H1 (cell line): ENCODE results near the gene GLDC. TPM values are rescaled to one million over a fixed set of nuclear protein-coding genes. Genes with fewer than 3 reads are reported as not detected.

Experiments
- CTCF ChIA-PET: fragments of 300-600 bp; sonication (Branson Sonifier 250); formaldehyde crosslinking; loops from one replicate; lab custom pipeline; 2021; ENCODE audit not compliant: partially characterized antibody; lab: Charles Lee
- POLR2A ChIA-PET: fragments of 300-600 bp; sonication (Branson Sonifier 250); formaldehyde crosslinking; loops from one replicate; lab custom pipeline; 2021; ENCODE audit warnings: inconsistent platforms; ENCODE audit not compliant: partially characterized antibody; lab: Charles Lee
- DNase-seq, 2 experiments: peaks; one replicate each; pipeline versions ENCODE4 v3.0.0 to v3.0.0-alpha.2; 2010 to 2022; ENCODE audit warnings: low spot score in 2 of 2, low read depth in 1 of 2, mixed read lengths in 1 of 2
- FAIRE-seq: peaks from 2 replicates; lab custom pipeline; 2011; peaks lifted over from hg19 to GRCh38; lab: Jason Lieb, UNC
- H2AFZ ChIP-seq: 2 replicates; pipeline ENCODE4 v1.8.1; 2012; ENCODE audit warnings: low read length, inconsistent platforms
- H2AK5ac ChIP-seq: 2 replicates; pipeline ENCODE4 v1.6.1; 2013; ENCODE audit warnings: low read depth, low read length
- H2BK120ac ChIP-seq: replicated peaks from 2 replicates; pipeline ENCODE3; 2013; ENCODE audit warnings: low read depth, low read length, inconsistent platforms
- H2BK12ac ChIP-seq: 2 replicates; pipeline ENCODE4 v1.6.1; 2013; ENCODE audit warnings: low read depth, low read length
- H2BK15ac ChIP-seq: 2 replicates; pipeline ENCODE4 v1.6.1; 2013; ENCODE audit warnings: low read length
- H2BK20ac ChIP-seq: 2 replicates; pipeline ENCODE4 v1.6.1; 2013; ENCODE audit warnings: low read length
- H2BK5ac ChIP-seq: 2 replicates; pipeline ENCODE4 v1.6.1; 2013; ENCODE audit warnings: low read depth, low read length
- H3K14ac ChIP-seq: 2 replicates; pipeline ENCODE4 v1.6.1; 2013; ENCODE audit warnings: inconsistent platforms; ENCODE audit not compliant: insufficient read length
- H3K18ac ChIP-seq: 2 replicates; pipeline ENCODE4 v1.6.1; 2013; ENCODE audit warnings: low read length; ENCODE audit errors: extremely low read depth
- H3K23ac ChIP-seq: 2 replicates; pipeline ENCODE4 v1.6.1; 2013; ENCODE audit warnings: inconsistent platforms; ENCODE audit not compliant: insufficient read length
- H3K23me2 ChIP-seq: 2 replicates; pipeline ENCODE4 v1.6.1; 2013; ENCODE audit warnings: low read depth, low read length
- H3K27ac ChIP-seq: 2 replicates; pipeline ENCODE4 v1.6.1; 2011; ENCODE audit warnings: low read depth, low read length, inconsistent platforms
- H3K27me3 ChIP-seq, 4 experiments: replicated peaks in 1 of 4; 1 replicate in 1 of 4; 2 replicates in 3 of 4; pipeline versions ENCODE4 v1.6.1 to v1.8.1; 2011 to 2013; ENCODE audit warnings: low read length in 3 of 4, mild to moderate bottlenecking in 3 of 4, inconsistent platforms in 2 of 4, mixed read lengths in 2 of 4, moderate library complexity in 1 of 4; ENCODE audit not compliant: control insufficient read depth in 3 of 4, insufficient read depth in 3 of 4; ENCODE audit errors: extremely low read depth in 1 of 4
- H3K36me3 ChIP-seq, 4 experiments: 2 replicates each; pipeline versions ENCODE4 v1.6.1 to v1.8.1; 2011 to 2013; ENCODE audit warnings: mild to moderate bottlenecking in 4 of 4, low read length in 3 of 4, moderate library complexity in 2 of 4, control low read depth in 1 of 4, inconsistent platforms in 1 of 4; ENCODE audit not compliant: insufficient read depth in 4 of 4, control insufficient read depth in 2 of 4
- H3K4ac ChIP-seq: replicated peaks from 2 replicates; pipeline ENCODE3; 2013; ENCODE audit warnings: low read length, low read depth, mixed read lengths, inconsistent platforms; ENCODE audit not compliant: insufficient read length
- H3K4me1 ChIP-seq, 4 experiments: replicated peaks in 1 of 4; 1 replicate in 1 of 4; 2 replicates in 3 of 4; pipeline versions ENCODE4 v1.6.1 to v1.8.1; 2011 to 2013; ENCODE audit warnings: low read length in 3 of 4, inconsistent platforms in 2 of 4, mixed read lengths in 1 of 4; ENCODE audit not compliant: insufficient read depth in 4 of 4, control insufficient read depth in 3 of 4
- H3K4me2 ChIP-seq, 2 experiments: 2 replicates each; pipeline versions ENCODE4 v1.6.1 to v1.8.1; 2011 to 2013; ENCODE audit warnings: low read depth in 2 of 2, low read length in 2 of 2, control low read depth in 1 of 2, inconsistent platforms in 1 of 2, mild to moderate bottlenecking in 1 of 2; ENCODE audit not compliant: insufficient read depth in 1 of 2
- H3K4me3 ChIP-seq, 4 experiments: fragments of 200-600, 300-600 bp in 1 of 4; sonication (generic), shearing (Covaris generic), sonication (Bioruptor Twin) in 1 of 4; 2 replicates each; pipeline versions ENCODE4 v1.5.1 to v1.8.1; 2011 to 2016; ENCODE audit warnings: low read length in 4 of 4, low read depth in 3 of 4, control low read depth in 2 of 4, inconsistent platforms in 2 of 4, mild to moderate bottlenecking in 2 of 4, mixed read lengths in 1 of 4, moderate library complexity in 1 of 4; ENCODE audit not compliant: insufficient read depth in 2 of 4; ENCODE audit errors: extremely low read depth in 1 of 4
- H3K56ac ChIP-seq: replicated peaks from 2 replicates; pipeline ENCODE3; 2013; ENCODE audit warnings: low read depth, mild to moderate bottlenecking, mixed read lengths, low read length, inconsistent platforms; ENCODE audit not compliant: insufficient read length
- H3K79me1 ChIP-seq: 2 replicates; pipeline ENCODE4 v1.6.1; 2013; ENCODE audit warnings: low read depth, low read length, control low read depth
- H3K79me2 ChIP-seq, 2 experiments: 2 replicates each; pipeline versions ENCODE4 v1.6.1 to v1.8.1; 2012 to 2013; ENCODE audit warnings: low read length in 2 of 2, mild to moderate bottlenecking in 2 of 2, inconsistent platforms in 1 of 2; ENCODE audit not compliant: insufficient read depth in 2 of 2, control insufficient read depth in 1 of 2
- H3K9ac ChIP-seq, 4 experiments: replicated peaks in 1 of 4; 1 replicate in 1 of 4; 2 replicates in 3 of 4; pipeline versions ENCODE4 v1.6.1 to v1.8.1; 2011 to 2013; ENCODE audit warnings: low read depth in 3 of 4, low read length in 3 of 4, control low read depth in 2 of 4, mild to moderate bottlenecking in 2 of 4, moderate library complexity in 2 of 4, inconsistent platforms in 1 of 4; ENCODE audit errors: extremely low read depth in 1 of 4
- H3K9me3 ChIP-seq, 2 experiments: 2 replicates each; pipeline versions ENCODE4 v1.6.1 to v1.8.1; 2012 to 2013; ENCODE audit warnings: mild to moderate bottlenecking in 2 of 2, moderate library complexity in 2 of 2, control low read depth in 1 of 2, inconsistent platforms in 1 of 2, low read depth in 1 of 2, low read length in 1 of 2, mixed read lengths in 1 of 2; ENCODE audit not compliant: insufficient read depth in 2 of 2
- H4K20me1 ChIP-seq, 2 experiments: replicated peaks in 1 of 2; 2 replicates each; pipeline versions ENCODE3 to v1.8.1; 2011 to 2013; ENCODE audit warnings: inconsistent platforms in 2 of 2, low read length in 2 of 2, mild to moderate bottlenecking in 1 of 2; ENCODE audit not compliant: insufficient read depth in 2 of 2, control insufficient read depth in 1 of 2
- H4K5ac ChIP-seq: 2 replicates; pipeline ENCODE4 v1.6.1; 2013; ENCODE audit warnings: low read length, low read depth, mixed read lengths, inconsistent platforms; ENCODE audit not compliant: insufficient read length
- H4K8ac ChIP-seq: 2 replicates; pipeline ENCODE4 v1.8.0; 2013; ENCODE audit warnings: mild to moderate bottlenecking, moderate library complexity, low read length, inconsistent platforms; ENCODE audit not compliant: insufficient read depth; ENCODE audit errors: extremely low read depth
- H4K91ac ChIP-seq: replicated peaks from 2 replicates; pipeline ENCODE3; 2013; ENCODE audit warnings: low read length, mixed read lengths, inconsistent platforms; ENCODE audit not compliant: insufficient read length
- CBX5 ChIP-seq: fragments of 300-800, 300-1000 bp; sonication (generic); IDR thresholded peaks from 2 replicates; pipeline ENCODE4 v1.7.1; 2016; ENCODE audit warnings: antibody characterized with exemption, low read length, low read depth
- CHD1 ChIP-seq: IDR thresholded peaks from 2 replicates; pipeline ENCODE4 v1.6.1; 2012; ENCODE audit warnings: low read depth, low read length, improper control_type of control experiment
- EGR1 ChIP-seq: IDR thresholded peaks from 2 replicates; pipeline ENCODE4 v1.6.1; 2011; ENCODE audit warnings: low read depth, low read length, borderline replicate concordance
- JUN ChIP-seq: IDR thresholded peaks from 2 replicates; pipeline ENCODE4 v1.6.1; 2011; ENCODE audit warnings: low read depth, mild to moderate bottlenecking, improper control_type of control experiment, low read length
- JUND ChIP-seq: IDR thresholded peaks from 2 replicates; pipeline ENCODE4 v1.6.1; 2011; ENCODE audit warnings: mild to moderate bottlenecking, improper control_type of control experiment, low read length
- KDM4A ChIP-seq: IDR thresholded peaks from one replicate; pipeline ENCODE4 v1.7.1; 2012; ENCODE audit warnings: low read depth, mild to moderate bottlenecking, moderate library complexity, low read length, inconsistent platforms; ENCODE audit not compliant: severe bottlenecking
- NRF1 ChIP-seq: IDR thresholded peaks from 2 replicates; pipeline ENCODE4 v1.6.1; 2011; ENCODE audit warnings: mild to moderate bottlenecking, low read depth, low read length, improper control_type of control experiment
- RXRA ChIP-seq: IDR thresholded peaks from 2 replicates; pipeline ENCODE4 v1.6.1; 2011; ENCODE audit warnings: low read depth, mild to moderate bottlenecking, low read length, moderate library complexity; ENCODE audit not compliant: insufficient read depth
- SP1 ChIP-seq: IDR thresholded peaks from 2 replicates; pipeline ENCODE4 v1.6.1; 2011; ENCODE audit warnings: low read depth, low read length
- SP2 ChIP-seq: IDR thresholded peaks from 2 replicates; pipeline ENCODE4 v1.6.1; 2012; ENCODE audit warnings: mild to moderate bottlenecking, low read length, inconsistent platforms
- WGBS, 2 experiments: shearing (Covaris generic) in 1 of 2; methylation state at CpG; one replicate each; pipeline versions ENCODE4 v1.1.6 to v1.1.7; 2013 to 2015; ENCODE audit warnings: low lambda C conversion rate in 2 of 2, mixed read lengths in 2 of 2, inconsistent platforms in 1 of 2, low coverage in 1 of 2, missing lambda C conversion rate in 1 of 2; ENCODE audit not compliant: insufficient replicate concordance in 2 of 2, insufficient coverage in 1 of 2, insufficient read length in 1 of 2; ENCODE audit errors: extremely low coverage in 1 of 2, missing lambda C conversion rate in 1 of 2; 5-methylcytosine and 5-hydroxymethylcytosine counted together
- polyA plus RNA-seq, 7 experiments: library from polyadenylated mRNA; depleted of rRNA in 3 of 7; stranded (reverse) in 5 of 7; unstranded in 2 of 7; fragments of >200 nt in 5 of 7; fragments of 200-250 nt in 2 of 7; gene quantifications; 1 replicate in 5 of 7; 2 replicates in 1 of 7; 4 replicates in 1 of 7; pipeline versions ENCODE4 v1.2.1 to v1.2.3, GENCODE V29; 2011 to 2013; ENCODE audit warnings: missing spikeins in 2 of 7, mixed read lengths in 2 of 7
- total RNA-seq: library from RNA; stranded (reverse); fragmentation: NEBNext Ultra II Directional; extraction: Animal tissue kit (Norgen Biotek cat#: 25700); gene quantifications from 2 replicates; pipeline ENCODE4 v1.2.1, GENCODE V29; 2021
- TF ChIP-seq, protein P1 (sequence below): IDR thresholded peaks from 2 replicates; pipeline ENCODE4 v1.6.1; 2011; ENCODE audit warnings: low read depth, mild to moderate bottlenecking, low read length; ENCODE audit not compliant: insufficient read depth

GLDC gene
- total and polyA plus RNA-seq, 2 of the 8 experiments (the other 6 are each of a cell fraction or from before 2014, with no cell fraction given), result 48.8 to 101 TPM

GRCh38 chr9:6639622-6640021, 5.9 kb downstream of the GLDC start:
- Histone ChIP-seq H3K79me2 (peaks cover 0 to 76% of the 10 kb centered on the region in 2 experiments), H3K27ac (no peak overlapping the region), H4K5ac (no peak overlapping the region), H2AK5ac (no peak overlapping the region), H3K4me3 (no peak overlapping the region), H4K8ac (no peak overlapping the region), H2BK12ac (no peak overlapping the region), H3K18ac (no peak overlapping the region), H3K4ac (no peak overlapping the region), H3K79me1 (peaks cover 11% of the 10 kb centered on the region), H3K4me1 (peaks cover 0 to 4% (median under 1%) of the 10 kb centered on the region in 4 experiments; a peak in 3 of 7 replicates), H4K20me1 (peaks cover 0 to 9% of the 10 kb centered on the region in 2 experiments), H2BK120ac (no peak overlapping the region), H3K9me3 (no peaks in the 10 kb centered on the region), H3K27me3 (peaks cover 0 to 7% (median 3%) of the 10 kb centered on the region in 4 experiments; a peak in 5 of 7 replicates), H3K23ac (no peak overlapping the region), H2BK5ac (no peak overlapping the region), H3K56ac (no peak overlapping the region), H3K9ac (no peak overlapping the region), H3K36me3 (no peaks in the 10 kb centered on the region; a peak in 2 of 8 replicates), H2AFZ (no peak overlapping the region), H3K4me2 (no peak overlapping the region), H2BK20ac (no peak overlapping the region), H3K23me2 (peaks cover 7% of the 10 kb centered on the region; the same call in 1 of the 2 replicates), H2BK15ac (no peak overlapping the region), H4K91ac (no peak overlapping the region), H3K14ac (no peak overlapping the region)
- WGBS, 2 experiments, result 92% methylated on average over 3 of the region's 3 CpGs; no CpG with 5 or more reads in 1 of the 2 experiments
- ChIA-PET CTCF (interaction anchor here (0.7 to 2.6 kb wide), 16 partner anchors 8 to 220 kb away, joined by 3 to 12 read pairs (median 4); no protein-coding TSS in a partner anchor), POLR2A (interaction anchor here (1.4 to 2.1 kb wide), 2 partner anchors 9 to 11 kb away, joined by 6 to 10 read pairs; no protein-coding TSS in a partner anchor)
- FAIRE-seq (no peak), DNase-seq (no peak)
- TF ChIP-seq RXRA (no peak), NRF1 (no peak), SP1 (no peak), JUND (no peak), JUN (no peak), CBX5 (no peak), CHD1 (no peak), EGR1 (no peak), SP2 (no peak), KDM4A (no peak)
- TF ChIP-seq, protein P1, sequence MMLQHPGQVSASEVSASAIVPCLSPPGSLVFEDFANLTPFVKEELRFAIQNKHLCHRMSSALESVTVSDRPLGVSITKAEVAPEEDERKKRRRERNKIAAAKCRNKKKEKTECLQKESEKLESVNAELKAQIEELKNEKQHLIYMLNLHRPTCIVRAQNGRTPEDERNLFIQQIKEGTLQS, result no peak
